T-helper 1 cell treated with Interleukin-12 subunit alpha and Interleukin-12 subunit beta and Interleukin-4 antibody, amounts not matched to agents 30 ng/mL and 1 ng/mL, for 36 hours (primary cell): ENCODE data around the gene FHIT. TPM values are rescaled to one million over a fixed set of nuclear protein-coding genes. Genes with fewer than 3 reads are reported as not detected.

Experiments
- intact Hi-C: fragments of 100-400 bp; cut with micrococcal nuclease; formaldehyde crosslinking; loops from one replicate; pipeline ENCODE4 v1.15.1; 2024
- total RNA-seq: library from RNA; stranded (reverse); gene quantifications from 2 replicates; pipeline ENCODE4 v1.2.3, GENCODE V29; 2022

FHIT gene
- total RNA-seq, 1 donor from 2014 or later, result 40.4 TPM

DNA sequence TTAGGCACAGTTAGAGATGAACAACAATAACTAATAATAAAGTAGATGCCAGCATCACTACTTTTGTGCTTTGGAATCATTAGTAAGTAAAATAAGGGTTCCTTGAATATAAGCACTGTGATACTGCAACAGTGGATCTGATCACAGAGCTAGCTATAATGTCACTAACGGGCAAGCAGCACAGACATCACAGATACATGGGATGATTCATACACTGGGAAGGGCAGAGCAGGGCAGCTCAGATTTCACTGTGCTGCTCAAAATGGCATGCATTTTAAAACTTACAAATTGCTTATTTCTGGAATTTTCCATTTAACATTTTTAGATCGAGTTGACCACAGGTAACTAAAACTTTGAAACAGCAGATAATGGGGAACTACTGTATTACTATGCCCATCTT lies 476.6 kb downstream of the FHIT start:
- intact Hi-C loops, result no loop called here

DNA sequence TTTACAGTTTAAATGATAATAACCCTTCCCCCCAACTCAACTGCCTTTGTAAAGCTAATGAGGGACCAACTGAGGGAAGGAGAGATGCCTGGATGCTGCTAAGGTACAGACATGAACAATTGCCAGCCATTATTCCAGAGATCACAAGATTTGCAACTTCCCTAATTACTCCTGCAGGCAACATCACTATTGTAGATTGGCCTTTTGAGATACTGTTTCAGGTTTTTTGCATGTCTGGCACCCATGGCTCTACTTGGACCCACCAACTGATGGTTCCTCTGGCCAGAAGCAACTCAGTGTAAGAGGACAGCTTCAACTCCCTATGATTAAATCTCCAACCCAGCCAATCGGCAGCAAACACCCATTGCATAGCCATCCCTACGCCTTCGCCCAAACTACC lies 478.7 kb downstream of the FHIT start:
- intact Hi-C loops, result no loop called here

DNA sequence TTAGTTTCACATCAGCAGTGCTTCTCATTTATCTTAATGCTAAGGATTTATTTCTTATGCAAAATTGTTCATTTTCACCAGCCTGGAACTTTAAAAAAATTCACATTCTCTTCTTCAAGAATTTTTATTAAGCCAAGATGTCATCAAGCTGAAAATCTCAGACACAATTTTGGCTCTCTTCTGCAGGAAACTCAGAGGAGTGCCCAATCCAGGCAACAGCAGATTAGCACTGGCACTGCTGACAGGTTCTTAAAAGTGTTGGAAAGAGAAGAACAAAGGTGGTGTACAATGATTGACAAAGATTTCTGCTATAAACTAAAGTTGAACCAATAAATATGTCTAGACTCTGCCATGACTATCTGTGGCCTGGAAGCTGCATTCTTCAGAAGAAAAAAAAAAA lies 479.5 kb downstream of the FHIT start:
- intact Hi-C loops, result no loop called here

DNA sequence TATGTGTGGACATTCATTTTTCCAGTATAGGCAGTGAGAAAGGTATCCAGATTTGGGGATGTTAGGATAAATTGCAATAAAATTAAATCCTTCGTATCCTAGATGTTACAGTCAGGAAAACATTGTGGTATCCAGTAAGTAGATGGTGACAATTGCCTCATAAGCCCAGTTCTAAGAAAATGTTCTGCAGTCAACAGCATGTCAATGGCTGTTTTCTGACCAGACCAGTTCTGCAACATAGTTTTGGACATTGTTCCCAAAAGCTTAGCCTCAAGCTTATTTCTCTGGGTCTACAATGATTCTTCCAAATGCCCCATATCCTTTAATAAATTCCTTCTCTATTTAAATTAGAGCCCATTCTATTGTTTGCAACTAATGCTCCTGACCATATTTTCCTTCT lies 480.7 kb downstream of the FHIT start:
- intact Hi-C loops, result no loop called here

DNA sequence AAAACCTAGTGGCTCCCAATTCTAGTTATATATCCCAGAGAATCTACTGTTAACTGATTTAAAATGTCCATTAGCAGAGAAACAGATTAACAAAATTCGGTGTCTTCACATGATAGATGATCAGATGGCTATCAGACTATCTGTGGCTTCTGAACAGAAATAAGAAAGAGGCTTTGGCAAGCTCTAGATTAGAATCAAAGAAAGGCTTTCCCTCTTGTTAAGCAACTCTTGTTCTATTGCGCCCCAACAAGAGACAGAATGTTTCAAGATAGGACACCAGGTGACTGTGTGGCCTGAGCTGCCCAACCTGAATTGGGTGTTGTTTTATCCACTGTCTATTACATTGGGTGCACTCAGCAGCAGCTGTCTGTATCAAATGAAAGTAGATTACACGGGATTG lies 483.7 kb downstream of the FHIT start:
- intact Hi-C loops, result no loop called here

DNA sequence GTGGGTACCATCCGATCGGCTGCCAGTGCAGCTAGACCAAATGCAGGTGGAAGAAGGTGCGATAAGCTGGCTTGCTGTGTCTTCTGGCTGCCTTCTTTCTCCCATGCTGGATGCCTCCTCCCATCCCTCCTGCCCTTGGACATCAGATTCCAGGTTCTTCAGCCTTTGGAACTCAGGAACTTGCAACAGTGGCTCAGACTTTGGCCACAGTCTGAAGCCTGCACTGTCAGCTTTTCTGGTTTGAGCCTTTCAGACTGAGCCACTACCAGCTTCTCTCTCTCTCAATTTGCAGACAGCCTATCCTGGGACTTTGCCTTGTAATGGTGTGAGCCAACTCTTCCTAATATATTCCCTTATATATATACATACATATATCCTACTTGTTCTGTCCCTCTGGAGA lies 485.5 kb downstream of the FHIT start:
- intact Hi-C loops, result no loop called here

DNA sequence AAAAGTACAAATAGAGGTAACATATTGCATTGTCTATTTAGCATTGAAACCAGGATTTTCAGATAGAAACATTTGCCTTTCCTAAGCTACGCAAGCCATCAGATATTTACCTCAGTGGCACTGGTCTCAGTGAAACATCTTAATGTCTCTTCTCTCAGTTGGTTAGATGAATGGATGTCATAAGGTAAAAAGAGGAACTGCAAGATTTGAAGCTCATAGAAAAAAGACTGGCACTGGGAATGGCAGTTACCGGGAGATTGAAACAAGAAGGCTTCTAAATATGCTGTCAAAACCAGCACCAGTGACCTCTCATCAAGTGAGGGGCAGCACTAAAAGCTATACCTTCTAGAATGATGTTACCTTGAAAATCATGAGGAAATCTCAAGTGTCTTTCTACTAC lies 486.4 kb downstream of the FHIT start:
- intact Hi-C loops, result no loop called here

DNA sequence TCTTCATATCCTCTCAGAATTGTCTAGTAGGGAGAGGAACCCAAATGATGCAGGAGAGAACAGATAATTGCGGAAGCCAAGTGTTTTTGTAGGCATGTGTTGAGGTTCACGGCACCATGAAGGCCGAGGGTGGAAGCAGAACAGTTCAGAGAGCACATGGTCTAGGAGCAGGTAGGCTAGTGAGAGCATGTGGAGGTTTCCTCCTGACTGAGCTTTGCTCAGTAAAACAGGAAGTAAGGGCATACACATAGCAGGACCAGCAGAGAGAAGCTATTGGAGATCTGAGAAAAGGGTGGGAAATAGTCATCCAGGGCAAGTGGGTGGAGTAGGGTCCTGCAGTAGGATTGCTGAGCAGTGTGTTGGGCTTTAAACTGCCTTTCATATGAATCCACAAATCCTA lies 491.1 kb downstream of the FHIT start:
- intact Hi-C loops, result no loop called here

DNA sequence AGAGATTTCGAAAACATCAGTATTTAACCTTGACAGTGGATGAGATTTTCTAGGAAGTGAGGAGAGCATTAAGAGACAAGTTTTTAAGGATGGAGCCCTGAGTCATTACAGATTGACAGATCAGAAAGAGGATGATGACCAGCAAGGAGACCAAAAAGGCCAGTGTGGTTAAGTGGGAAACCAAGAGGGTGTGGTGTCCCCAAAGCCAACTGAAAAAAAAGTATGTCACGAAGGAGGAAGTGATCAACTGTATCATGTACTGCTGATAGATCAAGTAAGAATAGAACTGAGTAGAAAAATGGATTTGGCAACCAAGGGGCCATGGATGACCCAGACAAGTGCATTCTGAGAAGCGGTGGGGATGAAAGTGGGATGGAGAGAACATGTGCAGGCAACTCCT lies 491.8 kb downstream of the FHIT start:
- intact Hi-C loops, result no loop called here

DNA sequence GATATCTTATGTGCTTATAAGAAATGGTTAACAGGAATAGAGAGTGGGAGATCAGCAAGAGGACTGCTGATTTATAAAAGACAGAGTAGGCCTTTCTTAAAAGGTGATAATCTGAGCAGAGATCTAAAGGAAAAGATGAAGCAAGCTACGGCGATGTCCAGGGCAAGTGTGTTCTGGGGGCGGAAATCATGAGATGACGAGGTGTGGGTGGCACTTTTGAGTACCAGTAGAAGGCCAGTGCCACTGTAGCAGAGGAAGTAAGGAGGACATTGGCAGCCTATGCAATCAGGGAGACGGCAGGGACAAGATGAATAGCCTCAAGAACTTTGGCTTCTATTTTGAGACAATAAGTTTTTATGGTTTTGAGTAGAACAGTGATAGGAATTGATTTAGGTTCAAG lies 492.4 kb downstream of the FHIT start:
- intact Hi-C loops, result no loop called here

DNA sequence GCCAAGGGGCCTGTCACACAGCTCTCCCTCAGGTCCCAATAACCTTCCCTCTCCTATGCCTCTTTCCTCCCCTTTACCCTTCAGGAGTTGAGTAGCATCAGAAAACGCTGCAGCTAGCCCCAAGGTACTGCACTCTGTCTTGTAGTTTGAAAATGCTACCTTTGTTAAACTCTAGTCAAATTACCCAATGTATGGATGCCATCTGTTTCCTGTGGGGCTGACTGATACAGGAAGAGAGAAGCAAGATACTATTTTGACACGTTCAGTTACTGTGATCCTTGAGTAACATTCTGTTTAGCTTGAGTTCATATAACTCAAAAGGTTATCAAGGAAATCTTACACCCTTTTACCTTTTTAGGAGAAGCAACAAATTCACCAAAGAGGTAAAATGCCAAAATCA lies 493.1 kb downstream of the FHIT start:
- intact Hi-C loops, result no loop called here

DNA sequence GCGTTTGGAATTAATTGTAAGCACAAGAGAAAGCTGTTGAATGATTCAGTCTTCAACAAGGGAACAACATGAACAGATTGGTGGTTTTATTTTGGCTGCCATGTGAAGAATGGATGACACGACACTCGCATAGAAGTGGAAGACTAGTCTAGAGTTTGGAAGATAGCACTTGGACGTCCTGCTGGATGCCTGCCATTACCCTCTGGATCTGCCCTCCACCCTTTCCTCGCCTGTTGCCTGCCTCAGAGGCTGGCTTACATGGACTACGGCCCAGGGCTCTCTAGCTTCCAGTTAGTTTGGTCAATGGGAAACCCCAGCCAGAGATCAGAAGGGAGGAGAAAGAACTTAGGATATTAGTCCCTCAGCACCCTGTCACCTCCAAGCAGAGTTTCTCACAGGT lies 493.5 kb downstream of the FHIT start:
- intact Hi-C loops, result no loop called here

DNA sequence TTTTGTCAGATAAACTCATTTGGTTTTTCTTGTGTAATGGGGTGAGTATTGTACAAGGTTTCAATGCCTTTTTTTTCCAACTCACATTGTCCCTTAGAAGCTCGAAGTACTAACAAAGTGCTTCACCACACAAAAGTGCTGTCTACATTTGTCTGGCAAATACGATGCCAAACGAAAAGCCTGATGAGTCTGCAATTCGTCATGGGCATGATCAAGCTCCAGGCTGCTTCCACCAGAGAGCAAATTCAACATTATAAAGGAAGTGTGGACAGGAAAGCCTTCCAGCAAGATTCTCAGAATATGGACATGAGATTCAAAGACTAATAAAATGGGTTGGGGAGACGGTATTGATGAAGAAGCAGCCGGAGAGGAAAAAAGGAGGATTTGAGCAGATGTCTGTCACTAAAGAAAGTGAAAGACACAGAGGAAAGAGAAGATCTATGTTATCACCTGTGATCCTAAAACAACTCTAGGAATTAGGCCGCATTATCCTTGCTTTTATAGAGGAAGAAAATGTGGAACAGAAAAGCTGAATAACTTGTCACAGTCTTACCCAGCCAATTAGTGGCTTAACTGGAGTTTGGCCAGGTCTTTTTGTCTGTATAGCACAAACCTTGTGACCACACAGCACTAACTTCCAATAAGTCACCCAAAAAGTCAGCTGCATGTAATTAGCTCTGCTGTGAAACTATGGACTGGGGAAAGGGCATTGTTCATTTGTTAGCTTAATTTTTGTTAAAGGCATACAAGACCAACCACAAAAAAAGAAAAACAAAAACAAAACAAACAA lies 494.8 kb downstream of the FHIT start:
- intact Hi-C loops, result no loop called here

DNA sequence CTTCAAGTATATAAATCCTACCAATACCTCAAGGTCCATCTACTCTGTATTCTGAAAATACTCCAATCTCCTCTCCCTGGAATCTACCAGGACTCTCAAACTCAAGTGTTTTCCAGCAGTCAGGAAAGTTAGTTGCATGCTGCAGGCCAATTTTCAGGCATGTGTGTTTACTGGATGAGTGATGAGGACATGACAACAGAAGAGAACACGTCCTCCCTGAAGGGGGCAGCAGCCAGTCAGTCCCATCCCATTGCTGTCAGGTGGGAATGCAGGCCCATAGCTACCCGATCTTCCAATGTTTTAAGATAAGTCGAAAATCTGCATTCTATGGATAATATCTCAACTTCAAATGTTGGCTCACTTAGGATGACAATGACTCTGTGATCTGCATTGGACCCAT lies 496.2 kb downstream of the FHIT start:
- intact Hi-C loops, result no loop called here

DNA sequence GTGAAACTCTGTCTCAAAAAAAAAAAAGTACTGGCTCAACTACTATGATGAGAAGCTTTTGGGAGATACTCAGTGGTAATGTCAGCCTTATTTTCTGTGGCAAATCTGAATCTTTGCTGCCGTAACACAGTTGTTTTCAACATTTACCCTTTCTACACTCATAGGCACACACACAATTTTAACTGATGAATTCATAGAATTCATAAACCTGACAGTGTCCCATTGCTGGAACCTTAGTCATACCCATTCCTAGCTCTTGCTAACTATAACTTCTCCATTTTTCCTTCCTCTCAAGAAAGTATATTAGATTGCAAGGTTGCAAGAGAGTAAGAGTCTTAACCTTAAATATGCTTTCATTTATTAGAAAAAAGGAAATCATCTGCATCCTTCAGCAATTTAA lies 496.6 kb downstream of the FHIT start:
- intact Hi-C loops, result no loop called here

DNA sequence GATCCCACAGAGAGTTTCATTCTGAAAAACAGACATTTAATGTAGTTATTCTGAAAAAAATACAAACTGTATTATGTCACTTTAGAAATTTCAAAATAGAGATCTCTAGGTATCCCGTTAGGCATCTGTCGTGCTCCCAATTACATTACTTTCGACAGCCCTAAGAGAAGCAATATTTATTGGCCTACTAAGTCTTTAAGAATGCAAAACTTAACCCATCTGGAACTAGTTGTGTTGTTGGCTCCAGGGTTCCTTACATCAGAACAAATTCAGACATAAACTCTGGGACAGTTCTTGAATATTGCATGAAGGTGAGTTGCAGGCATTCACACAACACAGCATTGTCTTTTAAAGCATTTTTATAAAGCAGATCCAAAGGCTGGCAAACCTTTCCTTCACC lies 498.4 kb downstream of the FHIT start:
- intact Hi-C loops, result no loop called here

DNA sequence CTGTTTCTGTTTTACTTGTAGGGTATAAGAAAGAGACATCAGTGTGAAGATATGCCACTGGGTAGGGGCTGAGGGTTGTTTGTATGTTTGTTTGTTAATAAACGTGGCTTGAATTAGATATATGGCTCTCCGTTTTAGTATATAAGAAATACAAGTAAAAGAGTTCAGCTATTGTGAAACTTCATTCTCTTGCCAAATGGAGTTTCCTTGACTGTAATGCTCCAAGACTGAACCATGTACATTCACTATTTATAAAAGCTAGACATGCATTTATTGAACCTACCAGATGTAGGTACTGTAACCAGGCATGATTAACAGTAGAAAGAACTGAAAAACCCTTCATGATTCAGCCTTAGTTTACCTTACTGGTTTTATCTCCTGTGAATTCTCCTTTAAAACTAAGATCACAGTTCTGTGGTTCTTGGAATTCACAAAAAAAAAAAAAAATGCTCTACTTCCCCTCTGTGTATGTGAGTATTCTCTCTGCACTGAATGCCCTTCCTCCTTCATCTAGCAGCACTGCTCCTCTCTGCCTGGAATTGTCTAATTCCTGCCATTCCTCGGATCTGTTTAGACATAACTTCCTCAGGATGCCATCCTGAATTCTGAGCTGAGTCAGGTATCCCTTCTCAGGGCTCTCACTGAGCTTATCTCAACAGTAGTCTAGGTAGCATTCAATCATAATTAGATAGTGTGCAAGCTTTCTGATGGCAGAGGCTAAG lies 504.4 kb downstream of the FHIT start:
- intact Hi-C loops, result no loop called here

DNA sequence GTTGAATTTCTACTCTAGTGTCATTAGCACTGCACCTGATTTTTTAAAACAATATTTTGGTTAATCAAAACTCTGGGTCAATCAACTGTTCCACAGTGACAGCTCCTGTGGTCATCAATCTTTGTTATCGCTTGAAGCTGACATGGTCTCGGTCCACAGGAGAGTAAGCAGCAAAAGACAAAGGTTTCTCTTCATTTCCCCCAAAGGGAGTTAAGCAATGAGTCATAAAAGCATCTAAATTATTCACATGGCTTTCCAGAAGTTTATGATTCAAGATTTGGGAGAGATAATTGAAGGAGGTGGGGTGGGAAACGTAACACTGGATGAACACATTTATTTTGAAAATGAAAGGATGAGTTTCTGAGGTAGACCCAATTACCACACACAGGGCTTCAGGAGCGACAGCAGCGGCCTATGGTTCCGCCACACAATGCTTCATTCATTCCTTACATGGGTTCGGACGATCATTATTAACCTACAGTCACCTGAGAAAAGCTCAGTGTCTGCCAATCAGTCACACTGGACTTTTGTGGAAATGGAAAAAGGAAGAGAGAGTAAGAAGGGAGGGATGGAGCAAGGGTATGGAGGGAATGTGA lies 505.1 kb downstream of the FHIT start:
- intact Hi-C loops, result no loop called here

DNA sequence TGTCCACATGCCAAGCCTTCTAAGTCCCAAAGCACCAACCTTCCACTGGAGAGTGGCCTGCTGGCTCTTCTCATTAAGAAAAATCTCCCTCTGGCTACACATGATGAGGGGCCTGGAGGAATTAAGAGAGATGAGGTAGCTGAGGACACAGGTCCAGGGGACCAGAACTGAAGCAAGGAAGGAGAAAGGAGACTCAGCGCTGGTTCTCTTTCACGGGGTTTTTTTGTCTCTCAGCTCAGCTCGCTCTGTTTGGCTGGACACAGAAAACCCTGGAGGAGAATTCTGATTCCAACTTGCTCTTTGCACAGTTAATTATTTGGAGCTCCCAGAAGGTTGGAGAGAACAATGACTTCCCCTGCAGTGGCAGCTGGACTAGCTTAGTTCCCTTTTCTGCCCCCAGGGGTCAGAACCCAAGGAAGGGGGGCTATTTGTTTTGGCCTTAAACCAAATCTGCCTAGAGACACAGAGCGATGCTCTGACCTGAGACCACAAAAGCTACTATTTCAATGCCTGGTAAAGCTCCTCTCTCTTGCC lies 507.6 kb downstream of the FHIT start:
- intact Hi-C loops, result no loop called here

DNA sequence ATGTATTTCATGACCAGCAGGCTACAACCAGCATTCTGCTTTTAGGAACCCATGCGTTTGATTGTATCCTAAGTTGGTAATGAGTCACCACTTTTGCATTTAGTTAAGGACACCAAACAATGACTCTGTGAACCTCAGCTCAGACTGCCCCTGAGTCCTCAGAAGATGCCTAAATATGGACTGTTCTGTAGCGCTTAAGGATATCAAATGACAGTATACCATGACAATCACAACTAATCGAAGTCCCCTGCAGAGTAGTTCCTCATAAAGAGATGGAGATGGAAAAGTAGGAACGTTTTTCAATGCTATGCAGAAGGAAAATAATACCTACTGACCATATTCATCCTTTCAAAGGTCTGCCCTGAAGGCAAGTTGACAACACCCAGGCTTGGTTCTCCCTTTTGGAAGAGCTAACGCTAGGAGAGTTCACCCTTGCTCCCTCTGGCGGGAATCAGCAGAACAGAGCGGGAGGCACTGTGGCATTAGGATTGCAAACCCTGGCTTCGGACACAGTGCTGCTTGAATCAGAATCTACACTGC lies 508.6 kb downstream of the FHIT start:
- intact Hi-C loops, result no loop called here

DNA sequence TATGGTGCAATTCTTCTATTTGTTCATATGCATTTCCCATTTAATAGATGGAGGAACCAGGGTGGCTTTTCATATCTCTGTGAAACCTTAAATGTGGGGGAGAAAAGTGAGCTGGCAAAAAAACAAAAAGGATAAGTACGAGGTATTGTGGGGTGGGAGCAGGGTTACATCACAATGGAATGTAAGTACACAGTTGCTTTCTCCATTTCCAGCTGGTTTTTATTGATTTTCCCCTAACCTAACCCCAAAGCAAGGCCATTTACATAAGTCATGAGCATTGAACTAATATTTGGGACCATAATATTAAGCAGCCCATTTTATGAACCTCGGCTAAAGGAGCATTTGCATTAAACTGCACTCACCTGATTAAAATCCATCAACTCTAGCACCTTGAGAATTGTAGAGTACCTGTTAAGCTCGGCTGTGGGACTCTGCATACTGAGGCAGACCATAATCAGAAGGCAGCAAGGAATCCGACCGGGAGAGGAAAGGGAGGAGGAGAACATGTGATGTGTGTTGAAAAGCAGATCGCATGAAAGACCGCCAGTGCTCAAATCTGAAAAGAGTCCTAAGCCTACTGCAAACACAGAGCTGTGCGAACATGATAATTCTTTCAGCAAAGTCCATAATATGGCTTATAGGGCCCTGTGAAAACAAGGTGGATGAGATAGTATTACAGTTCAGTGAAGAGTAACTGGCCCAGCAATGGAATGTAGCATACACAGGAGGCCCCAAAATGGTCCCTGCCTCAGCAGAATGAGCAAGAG lies 513.4 kb downstream of the FHIT start:
- intact Hi-C loops, result no loop called here
